Left lung (tissue), 10 donors: ENCODE results near the gene OR2A2. TPM values are rescaled to one million over a fixed set of nuclear protein-coding genes. Genes with fewer than 3 reads are reported as not detected.

Experiments
- ATAC-seq: fragments of 200-7000 bp; cut with Tn5 transposase; one replicate; pipeline ENCODE4 v1.9.1; 2020; ENCODE audit warnings: moderate library complexity
- DNase-seq, 4 donors: peaks; one replicate each; pipeline ENCODE4 v3.0.0-alpha.2; 2013 to 2020
- H3K27ac ChIP-seq, 2 donors: fragments of 200-600 bp; sonication (generic) in 1 of 2; one replicate each; pipeline versions ENCODE4 v1.5.0 to v1.8.0; 2020 to 2021
- H3K27me3 ChIP-seq, 2 donors: fragments of 200-600 bp; sonication (generic) in 1 of 2; one replicate each; pipeline versions ENCODE4 v1.5.0 to v1.8.0; 2020 to 2021
- H3K36me3 ChIP-seq, 2 donors: fragments of 200-600 bp; sonication (generic) in 1 of 2; one replicate each; pipeline versions ENCODE4 v1.5.0 to v1.8.0; 2020 to 2021
- H3K4me1 ChIP-seq, 2 donors: fragments of 200-600 bp; one replicate each; pipeline ENCODE4 v1.8.0; 2021
- H3K4me3 ChIP-seq, 2 donors: fragments of 200-600 bp; sonication (generic) in 1 of 2; one replicate each; pipeline versions ENCODE4 v1.5.0 to v1.8.0; 2020 to 2021; ENCODE audit warnings: mild to moderate bottlenecking in 1 of 2
- H3K9me3 ChIP-seq, 2 donors: fragments of 200-600 bp; sonication (generic) in 1 of 2; one replicate each; pipeline versions ENCODE4 v1.5.0 to v1.8.0; 2020 to 2021
- intact Hi-C, 2 donors: fragments of 100-400 bp; cut with DNase I; formaldehyde crosslinking; loops; one replicate each; pipeline versions ENCODE4 v1.11.2 to v1.14.2; 2022
- polyA plus RNA-seq, 6 donors: library from polyadenylated mRNA; unstranded; fragments of 120-200 nt; gene quantifications; one replicate each; pipeline ENCODE4 v1.2.1, GENCODE V29; 2013; ENCODE audit not compliant: insufficient read length in 6 of 6
- total RNA-seq, 2 donors: library from RNA; stranded (reverse); fragmentation: NEBNext Ultra II Directional; extraction: Animal tissue kit (Norgen Biotek cat#: 25700); gene quantifications; one replicate each; pipeline ENCODE4 v1.2.1, GENCODE V29; 2021
- TF ChIP-seq, protein P1 (sequence below), 2 donors: fragments of 200-600 bp; sonication (generic) in 1 of 2; IDR thresholded peaks; one replicate each; pipeline versions ENCODE4 v1.5.0 to v1.8.0; 2021; ENCODE audit warnings: antibody characterized with exemption in 2 of 2
- donor health status: DM: no; HTN: yes; CAD: no.
- donor health status: DM: no; HTN: no; CAD: no.

Gene OR2A2
- total and polyA plus RNA-seq, 8 donors: not detected

DNA sequence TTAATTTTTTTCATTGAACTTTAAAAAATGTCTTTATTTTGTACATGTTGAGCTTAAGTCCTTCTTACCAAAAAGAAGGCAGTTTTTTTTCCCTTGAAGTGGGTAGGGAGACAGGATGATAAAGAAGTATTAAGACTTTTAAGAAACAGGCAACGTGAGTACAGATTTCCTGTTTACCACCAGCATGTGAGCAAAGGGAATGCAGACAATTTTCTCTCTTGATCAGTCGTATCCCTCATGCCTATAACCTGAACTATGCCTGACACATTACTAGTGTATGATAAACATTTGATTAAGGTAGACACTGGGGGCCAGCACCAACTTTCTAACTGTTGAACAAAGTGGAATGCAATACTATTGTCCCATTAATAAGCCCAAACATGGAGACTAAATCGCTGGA lies 8.8 kb upstream of the OR2A2 start:
- no peaks in the 10 kb centered on the region for H3K9me3 ChIP-seq
- TF ChIP-seq, protein P1, sequence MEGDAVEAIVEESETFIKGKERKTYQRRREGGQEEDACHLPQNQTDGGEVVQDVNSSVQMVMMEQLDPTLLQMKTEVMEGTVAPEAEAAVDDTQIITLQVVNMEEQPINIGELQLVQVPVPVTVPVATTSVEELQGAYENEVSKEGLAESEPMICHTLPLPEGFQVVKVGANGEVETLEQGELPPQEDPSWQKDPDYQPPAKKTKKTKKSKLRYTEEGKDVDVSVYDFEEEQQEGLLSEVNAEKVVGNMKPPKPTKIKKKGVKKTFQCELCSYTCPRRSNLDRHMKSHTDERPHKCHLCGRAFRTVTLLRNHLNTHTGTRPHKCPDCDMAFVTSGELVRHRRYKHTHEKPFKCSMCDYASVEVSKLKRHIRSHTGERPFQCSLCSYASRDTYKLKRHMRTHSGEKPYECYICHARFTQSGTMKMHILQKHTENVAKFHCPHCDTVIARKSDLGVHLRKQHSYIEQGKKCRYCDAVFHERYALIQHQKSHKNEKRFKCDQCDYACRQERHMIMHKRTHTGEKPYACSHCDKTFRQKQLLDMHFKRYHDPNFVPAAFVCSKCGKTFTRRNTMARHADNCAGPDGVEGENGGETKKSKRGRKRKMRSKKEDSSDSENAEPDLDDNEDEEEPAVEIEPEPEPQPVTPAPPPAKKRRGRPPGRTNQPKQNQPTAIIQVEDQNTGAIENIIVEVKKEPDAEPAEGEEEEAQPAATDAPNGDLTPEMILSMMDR (IDR thresholded peaks at IDR 0.05): no peak

DNA sequence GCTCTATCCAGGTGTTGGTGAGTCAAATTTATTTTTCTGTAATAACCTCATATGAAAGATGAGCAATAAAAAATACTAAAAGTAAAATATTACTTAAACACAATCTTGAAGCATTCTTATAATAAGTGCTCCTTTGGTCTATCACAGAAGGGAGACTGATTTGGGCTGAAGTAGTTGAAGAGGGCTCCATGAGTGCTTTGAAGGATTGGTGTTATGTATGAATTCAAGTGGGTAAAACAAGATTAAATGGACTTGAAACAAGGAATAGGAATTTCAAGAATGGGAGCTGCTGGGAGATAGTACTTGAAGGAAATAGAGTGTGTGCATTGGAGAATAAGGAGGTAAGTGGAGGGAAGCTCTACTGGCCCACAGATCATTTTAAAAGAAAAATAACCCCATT lies 7.3 kb upstream of the OR2A2 start:
- H3K9me3 ChIP-seq: no peaks in the 10 kb centered on the region
- ATAC-seq (peak; percentile 86), DNase-seq (no peak)
- H3K36me3 ChIP-seq: no peaks in the 10 kb centered on the region
- peaks cover 0 to 28% of the 10 kb centered on the region in 2 donors for H3K27me3 ChIP-seq
- intact Hi-C loops: no loop called here
- H3K4me3 ChIP-seq: no peak overlapping the region
- TF ChIP-seq, protein P1 (IDR thresholded peaks at IDR 0.05): no peak
- no peak overlapping the region for H3K27ac ChIP-seq
- no peaks in the 10 kb centered on the region for H3K4me1 ChIP-seq

More for the DNA sequence above, 8.8 kb upstream of the OR2A2 start:
- ATAC-seq (no peak), DNase-seq (no peak)
- no peaks in the 10 kb centered on the region for H3K4me1 ChIP-seq
- intact Hi-C loops: no loop called here
- H3K27me3 ChIP-seq: peaks cover 0 to 34% of the 10 kb centered on the region in 2 donors
- no peaks in the 10 kb centered on the region for H3K36me3 ChIP-seq
- H3K27ac ChIP-seq: no peak overlapping the region
- no peak overlapping the region for H3K4me3 ChIP-seq

DNA sequence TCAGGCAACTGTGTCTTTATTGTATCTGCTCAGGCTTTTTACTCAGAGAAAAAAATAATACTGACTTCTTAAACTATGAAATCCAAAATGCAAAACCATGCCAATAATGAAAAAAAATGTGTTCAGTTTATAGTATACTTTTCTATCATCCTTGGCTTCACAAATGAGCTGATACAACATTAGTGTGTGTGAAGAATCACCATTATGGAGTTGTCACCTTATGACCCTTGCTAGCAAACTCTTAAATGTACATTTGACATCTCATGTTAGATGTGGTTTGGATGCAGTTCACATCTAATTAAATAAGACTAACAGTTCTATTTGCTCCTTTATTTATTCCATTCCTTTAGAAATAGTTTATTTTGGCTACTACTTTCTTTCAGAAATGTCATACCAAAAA lies 4.2 kb upstream of the OR2A2 start:
- intact Hi-C loops: no loop called here
- no peaks in the 10 kb centered on the region for H3K36me3 ChIP-seq
- H3K4me3 ChIP-seq: no peak overlapping the region
- ATAC-seq: no peak
- no peaks in the 10 kb centered on the region for H3K9me3 ChIP-seq
- H3K4me1 ChIP-seq: no peaks in the 10 kb centered on the region
- H3K27me3 ChIP-seq: peaks cover 7 to 19% of the 10 kb centered on the region in 2 donors
- peak in 1 of 4 donors; percentile 37 for DNase-seq
- H3K27ac ChIP-seq: no peak overlapping the region
- TF ChIP-seq, protein P1 (IDR thresholded peaks at IDR 0.05): no peak

DNA sequence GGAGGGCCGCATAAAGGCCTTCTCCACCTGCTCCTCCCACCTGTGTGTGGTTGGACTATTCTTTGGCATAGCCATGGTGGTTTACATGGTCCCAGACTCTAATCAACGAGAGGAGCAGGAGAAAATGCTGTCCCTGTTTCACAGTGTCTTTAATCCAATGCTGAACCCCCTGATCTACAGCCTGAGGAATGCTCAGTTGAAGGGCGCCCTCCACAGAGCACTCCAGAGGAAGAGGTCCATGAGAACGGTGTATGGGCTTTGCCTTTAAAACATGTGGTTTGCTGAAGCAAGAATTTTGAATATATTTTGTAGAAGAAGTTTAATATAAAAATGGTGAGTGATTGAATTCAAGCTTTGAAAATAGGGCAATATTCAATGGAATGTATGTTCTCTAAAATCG lies 889 bp downstream of the OR2A2 start:
- ATAC-seq (no peak), DNase-seq (no peak)
- Histone ChIP-seq H3K9me3 (no peaks in the 10 kb centered on the region), H3K27ac (no peak overlapping the region), H3K4me3 (no peak overlapping the region), H3K27me3 (peaks cover 0 to 7% of the 10 kb centered on the region in 2 donors), H3K36me3 (no peaks in the 10 kb centered on the region), H3K4me1 (no peaks in the 10 kb centered on the region)
- TF ChIP-seq, protein P1 (IDR thresholded peaks at IDR 0.05): no peak
- intact Hi-C loops: no loop called here

- H3K27me3 ChIP-seq: no peaks in the 10 kb centered on the region
- no peaks in the 10 kb centered on the region for H3K36me3 ChIP-seq
- intact Hi-C loops: no loop called here
- H3K27ac ChIP-seq: no peak overlapping the region
- TF ChIP-seq, protein P1 (IDR thresholded peaks at IDR 0.05): no peak
- ATAC-seq (no peak), DNase-seq (peak in 2 of 4 donors; percentile 62 to 69)
- no peaks in the 10 kb centered on the region for H3K4me1 ChIP-seq
- H3K4me3 ChIP-seq: no peak overlapping the region
- no peaks in the 10 kb centered on the region for H3K9me3 ChIP-seq
These were observed 4.3 kb downstream of the OR2A2 start for GRCh38 chr7:144113651-144114050.
